Measurements from ENCODE around the gene AMER3.

AMER3 gene

GRCh38 chr2:130764035-130764820 is 8.9 kb downstream of the AMER3 start:
- TF ChIP-seq CEBPB (IDR thresholded peaks at IDR 0.05) (no peak), NFIC (IDR thresholded peaks at IDR 0.05) (no peak), EP300 (IDR thresholded peaks at IDR 0.05; ENCODE audit: borderline replicate concordance) (no peak), MAX (IDR thresholded peaks at IDR 0.05) (no peak), FOXM1 (IDR thresholded peaks at IDR 0.05; ENCODE audit: borderline replicate concordance, low read depth) (no peak), RAD21 (IDR thresholded peaks at IDR 0.05; ENCODE audit: low read depth) (no peak), YY1 (IDR thresholded peaks at IDR 0.05; ENCODE audit: low read depth) (no peak), ZBTB7A (IDR thresholded peaks at IDR 0.05; ENCODE audit: low read depth) (no peak), EGR1 (IDR thresholded peaks at IDR 0.05) (no peak), TAF1 (IDR thresholded peaks at IDR 0.05; ENCODE audit: low read depth) (no peak), TCF12 (IDR thresholded peaks at IDR 0.05; ENCODE audit: low read depth) (no peak), TEAD4 (IDR thresholded peaks at IDR 0.05) (no peak), USF1 (IDR thresholded peaks at IDR 0.05) (no peak), CREB1 (IDR thresholded peaks at IDR 0.05; ENCODE audit: low read depth) (no peak)
- TF ChIP-seq, protein P1, sequence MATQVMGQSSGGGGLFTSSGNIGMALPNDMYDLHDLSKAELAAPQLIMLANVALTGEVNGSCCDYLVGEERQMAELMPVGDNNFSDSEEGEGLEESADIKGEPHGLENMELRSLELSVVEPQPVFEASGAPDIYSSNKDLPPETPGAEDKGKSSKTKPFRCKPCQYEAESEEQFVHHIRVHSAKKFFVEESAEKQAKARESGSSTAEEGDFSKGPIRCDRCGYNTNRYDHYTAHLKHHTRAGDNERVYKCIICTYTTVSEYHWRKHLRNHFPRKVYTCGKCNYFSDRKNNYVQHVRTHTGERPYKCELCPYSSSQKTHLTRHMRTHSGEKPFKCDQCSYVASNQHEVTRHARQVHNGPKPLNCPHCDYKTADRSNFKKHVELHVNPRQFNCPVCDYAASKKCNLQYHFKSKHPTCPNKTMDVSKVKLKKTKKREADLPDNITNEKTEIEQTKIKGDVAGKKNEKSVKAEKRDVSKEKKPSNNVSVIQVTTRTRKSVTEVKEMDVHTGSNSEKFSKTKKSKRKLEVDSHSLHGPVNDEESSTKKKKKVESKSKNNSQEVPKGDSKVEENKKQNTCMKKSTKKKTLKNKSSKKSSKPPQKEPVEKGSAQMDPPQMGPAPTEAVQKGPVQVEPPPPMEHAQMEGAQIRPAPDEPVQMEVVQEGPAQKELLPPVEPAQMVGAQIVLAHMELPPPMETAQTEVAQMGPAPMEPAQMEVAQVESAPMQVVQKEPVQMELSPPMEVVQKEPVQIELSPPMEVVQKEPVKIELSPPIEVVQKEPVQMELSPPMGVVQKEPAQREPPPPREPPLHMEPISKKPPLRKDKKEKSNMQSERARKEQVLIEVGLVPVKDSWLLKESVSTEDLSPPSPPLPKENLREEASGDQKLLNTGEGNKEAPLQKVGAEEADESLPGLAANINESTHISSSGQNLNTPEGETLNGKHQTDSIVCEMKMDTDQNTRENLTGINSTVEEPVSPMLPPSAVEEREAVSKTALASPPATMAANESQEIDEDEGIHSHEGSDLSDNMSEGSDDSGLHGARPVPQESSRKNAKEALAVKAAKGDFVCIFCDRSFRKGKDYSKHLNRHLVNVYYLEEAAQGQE (IDR thresholded peaks at IDR 0.05; ENCODE audit: low read depth): no peak

GRCh38 chr2:130764821-130765115 is 9.4 kb downstream of the AMER3 start:
- TF ChIP-seq TEAD4 (IDR thresholded peaks at IDR 0.05) (no peak), RAD21 (IDR thresholded peaks at IDR 0.05; ENCODE audit: low read depth) (no peak), MAX (IDR thresholded peaks at IDR 0.05) (no peak), FOXM1 (IDR thresholded peaks at IDR 0.05; ENCODE audit: borderline replicate concordance, low read depth) (no peak)
- TF ChIP-seq, protein P1 (IDR thresholded peaks at IDR 0.05; ENCODE audit: low read depth): no peak

DNA sequence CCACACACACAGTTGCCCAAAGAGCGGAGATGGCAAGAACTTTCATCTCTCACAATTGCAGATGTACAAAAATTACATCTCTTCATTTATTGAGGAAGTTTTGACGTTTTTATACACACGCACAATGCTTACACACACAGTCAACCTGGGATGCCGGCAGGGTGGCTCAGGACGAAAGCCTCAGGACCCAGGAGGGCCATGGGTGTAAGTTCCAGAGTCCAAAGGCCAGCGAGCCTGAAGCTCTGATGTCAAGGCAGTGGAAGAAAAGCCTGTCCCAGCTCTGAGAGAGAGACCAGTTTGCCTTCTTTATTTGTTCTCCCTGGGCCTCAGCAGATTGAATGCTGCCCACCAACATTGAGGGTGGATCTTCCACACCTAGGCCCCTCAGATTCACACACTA is 10.1 kb downstream of the AMER3 start:
- no peak for TF ChIP-seq USF1 (IDR thresholded peaks at IDR 0.05)

- no peak for TF ChIP-seq FOXM1 (IDR thresholded peaks at IDR 0.05; ENCODE audit: borderline replicate concordance, low read depth)
- TF ChIP-seq TEAD4 (IDR thresholded peaks at IDR 0.05): no peak
- TF ChIP-seq NFIC (IDR thresholded peaks at IDR 0.05): no peak
- TF ChIP-seq YY1 (IDR thresholded peaks at IDR 0.05; ENCODE audit: low read depth): no peak
- TF ChIP-seq CEBPB (IDR thresholded peaks at IDR 0.05): no peak
- no peak for TF ChIP-seq MAX (IDR thresholded peaks at IDR 0.05)
- TF ChIP-seq RAD21 (IDR thresholded peaks at IDR 0.05; ENCODE audit: low read depth): no peak
- TF ChIP-seq, protein P1 (IDR thresholded peaks at IDR 0.05; ENCODE audit: low read depth): no peak
- no peak for TF ChIP-seq CREB1 (IDR thresholded peaks at IDR 0.05; ENCODE audit: low read depth)
- TF ChIP-seq EGR1 (IDR thresholded peaks at IDR 0.05): no peak
- TF ChIP-seq USF1 (IDR thresholded peaks at IDR 0.05): no peak
- TF ChIP-seq TAF1 (IDR thresholded peaks at IDR 0.05; ENCODE audit: low read depth): no peak
These were observed 10.7 kb downstream of the AMER3 start for GRCh38 chr2:130766037-130766436.
